H1 (cell line): ENCODE data around the gene L3MBTL4. TPM values are rescaled to one million over a fixed set of nuclear protein-coding genes. Genes with fewer than 3 reads are reported as not detected.

Experiments
- CTCF ChIA-PET: fragments of 300-600 bp; sonication (Branson Sonifier 250); formaldehyde crosslinking; loops from one replicate; lab custom pipeline; 2021; ENCODE audit not compliant: partially characterized antibody; lab: Charles Lee
- POLR2A ChIA-PET: fragments of 300-600 bp; sonication (Branson Sonifier 250); formaldehyde crosslinking; loops from one replicate; lab custom pipeline; 2021; ENCODE audit warnings: inconsistent platforms; ENCODE audit not compliant: partially characterized antibody; lab: Charles Lee
- DNase-seq, 2 experiments: peaks; one replicate each; pipeline versions ENCODE4 v3.0.0 to v3.0.0-alpha.2; 2010 to 2022; ENCODE audit warnings: low spot score in 2 of 2, low read depth in 1 of 2, mixed read lengths in 1 of 2
- FAIRE-seq: peaks from 2 replicates; lab custom pipeline; 2011; peaks lifted over from hg19 to GRCh38; lab: Jason Lieb, UNC
- H2AFZ ChIP-seq: 2 replicates; pipeline ENCODE4 v1.8.1; 2012; ENCODE audit warnings: low read length, inconsistent platforms
- H2AK5ac ChIP-seq: 2 replicates; pipeline ENCODE4 v1.6.1; 2013; ENCODE audit warnings: low read depth, low read length
- H2BK120ac ChIP-seq: replicated peaks from 2 replicates; pipeline ENCODE3; 2013; ENCODE audit warnings: low read depth, low read length, inconsistent platforms
- H2BK12ac ChIP-seq: 2 replicates; pipeline ENCODE4 v1.6.1; 2013; ENCODE audit warnings: low read depth, low read length
- H2BK15ac ChIP-seq: 2 replicates; pipeline ENCODE4 v1.6.1; 2013; ENCODE audit warnings: low read length
- H2BK20ac ChIP-seq: 2 replicates; pipeline ENCODE4 v1.6.1; 2013; ENCODE audit warnings: low read length
- H2BK5ac ChIP-seq: 2 replicates; pipeline ENCODE4 v1.6.1; 2013; ENCODE audit warnings: low read depth, low read length
- H3K14ac ChIP-seq: 2 replicates; pipeline ENCODE4 v1.6.1; 2013; ENCODE audit warnings: inconsistent platforms; ENCODE audit not compliant: insufficient read length
- H3K18ac ChIP-seq: 2 replicates; pipeline ENCODE4 v1.6.1; 2013; ENCODE audit warnings: low read length; ENCODE audit errors: extremely low read depth
- H3K23ac ChIP-seq: 2 replicates; pipeline ENCODE4 v1.6.1; 2013; ENCODE audit warnings: inconsistent platforms; ENCODE audit not compliant: insufficient read length
- H3K23me2 ChIP-seq: 2 replicates; pipeline ENCODE4 v1.6.1; 2013; ENCODE audit warnings: low read depth, low read length
- H3K27ac ChIP-seq: 2 replicates; pipeline ENCODE4 v1.6.1; 2011; ENCODE audit warnings: low read depth, low read length, inconsistent platforms
- H3K27me3 ChIP-seq, 4 experiments: replicated peaks in 1 of 4; 1 replicate in 1 of 4; 2 replicates in 3 of 4; pipeline versions ENCODE4 v1.6.1 to v1.8.1; 2011 to 2013; ENCODE audit warnings: low read length in 3 of 4, mild to moderate bottlenecking in 3 of 4, inconsistent platforms in 2 of 4, mixed read lengths in 2 of 4, moderate library complexity in 1 of 4; ENCODE audit not compliant: control insufficient read depth in 3 of 4, insufficient read depth in 3 of 4; ENCODE audit errors: extremely low read depth in 1 of 4
- H3K36me3 ChIP-seq, 4 experiments: 2 replicates each; pipeline versions ENCODE4 v1.6.1 to v1.8.1; 2011 to 2013; ENCODE audit warnings: mild to moderate bottlenecking in 4 of 4, low read length in 3 of 4, moderate library complexity in 2 of 4, control low read depth in 1 of 4, inconsistent platforms in 1 of 4; ENCODE audit not compliant: insufficient read depth in 4 of 4, control insufficient read depth in 2 of 4
- H3K4ac ChIP-seq: replicated peaks from 2 replicates; pipeline ENCODE3; 2013; ENCODE audit warnings: low read length, low read depth, mixed read lengths, inconsistent platforms; ENCODE audit not compliant: insufficient read length
- H3K4me1 ChIP-seq, 4 experiments: replicated peaks in 1 of 4; 1 replicate in 1 of 4; 2 replicates in 3 of 4; pipeline versions ENCODE4 v1.6.1 to v1.8.1; 2011 to 2013; ENCODE audit warnings: low read length in 3 of 4, inconsistent platforms in 2 of 4, mixed read lengths in 1 of 4; ENCODE audit not compliant: insufficient read depth in 4 of 4, control insufficient read depth in 3 of 4
- H3K4me2 ChIP-seq, 2 experiments: 2 replicates each; pipeline versions ENCODE4 v1.6.1 to v1.8.1; 2011 to 2013; ENCODE audit warnings: low read depth in 2 of 2, low read length in 2 of 2, control low read depth in 1 of 2, inconsistent platforms in 1 of 2, mild to moderate bottlenecking in 1 of 2; ENCODE audit not compliant: insufficient read depth in 1 of 2
- H3K4me3 ChIP-seq, 4 experiments: fragments of 200-600, 300-600 bp in 1 of 4; sonication (generic), shearing (Covaris generic), sonication (Bioruptor Twin) in 1 of 4; 2 replicates each; pipeline versions ENCODE4 v1.5.1 to v1.8.1; 2011 to 2016; ENCODE audit warnings: low read length in 4 of 4, low read depth in 3 of 4, control low read depth in 2 of 4, inconsistent platforms in 2 of 4, mild to moderate bottlenecking in 2 of 4, mixed read lengths in 1 of 4, moderate library complexity in 1 of 4; ENCODE audit not compliant: insufficient read depth in 2 of 4; ENCODE audit errors: extremely low read depth in 1 of 4
- H3K56ac ChIP-seq: replicated peaks from 2 replicates; pipeline ENCODE3; 2013; ENCODE audit warnings: low read depth, mild to moderate bottlenecking, mixed read lengths, low read length, inconsistent platforms; ENCODE audit not compliant: insufficient read length
- H3K79me1 ChIP-seq: 2 replicates; pipeline ENCODE4 v1.6.1; 2013; ENCODE audit warnings: low read depth, low read length, control low read depth
- H3K79me2 ChIP-seq, 2 experiments: 2 replicates each; pipeline versions ENCODE4 v1.6.1 to v1.8.1; 2012 to 2013; ENCODE audit warnings: low read length in 2 of 2, mild to moderate bottlenecking in 2 of 2, inconsistent platforms in 1 of 2; ENCODE audit not compliant: insufficient read depth in 2 of 2, control insufficient read depth in 1 of 2
- H3K9ac ChIP-seq, 4 experiments: replicated peaks in 1 of 4; 1 replicate in 1 of 4; 2 replicates in 3 of 4; pipeline versions ENCODE4 v1.6.1 to v1.8.1; 2011 to 2013; ENCODE audit warnings: low read depth in 3 of 4, low read length in 3 of 4, control low read depth in 2 of 4, mild to moderate bottlenecking in 2 of 4, moderate library complexity in 2 of 4, inconsistent platforms in 1 of 4; ENCODE audit errors: extremely low read depth in 1 of 4
- H3K9me3 ChIP-seq, 2 experiments: 2 replicates each; pipeline versions ENCODE4 v1.6.1 to v1.8.1; 2012 to 2013; ENCODE audit warnings: mild to moderate bottlenecking in 2 of 2, moderate library complexity in 2 of 2, control low read depth in 1 of 2, inconsistent platforms in 1 of 2, low read depth in 1 of 2, low read length in 1 of 2, mixed read lengths in 1 of 2; ENCODE audit not compliant: insufficient read depth in 2 of 2
- H4K20me1 ChIP-seq, 2 experiments: replicated peaks in 1 of 2; 2 replicates each; pipeline versions ENCODE3 to v1.8.1; 2011 to 2013; ENCODE audit warnings: inconsistent platforms in 2 of 2, low read length in 2 of 2, mild to moderate bottlenecking in 1 of 2; ENCODE audit not compliant: insufficient read depth in 2 of 2, control insufficient read depth in 1 of 2
- H4K5ac ChIP-seq: 2 replicates; pipeline ENCODE4 v1.6.1; 2013; ENCODE audit warnings: low read length, low read depth, mixed read lengths, inconsistent platforms; ENCODE audit not compliant: insufficient read length
- H4K8ac ChIP-seq: 2 replicates; pipeline ENCODE4 v1.8.0; 2013; ENCODE audit warnings: mild to moderate bottlenecking, moderate library complexity, low read length, inconsistent platforms; ENCODE audit not compliant: insufficient read depth; ENCODE audit errors: extremely low read depth
- H4K91ac ChIP-seq: replicated peaks from 2 replicates; pipeline ENCODE3; 2013; ENCODE audit warnings: low read length, mixed read lengths, inconsistent platforms; ENCODE audit not compliant: insufficient read length
- BCL11A ChIP-seq, 2 experiments: IDR thresholded peaks; one replicate each; pipeline ENCODE4 v1.6.1; 2011; ENCODE audit warnings: low read depth in 2 of 2, low read length in 2 of 2, mild to moderate bottlenecking in 2 of 2
- CHD1 ChIP-seq: IDR thresholded peaks from 2 replicates; pipeline ENCODE4 v1.6.1; 2012; ENCODE audit warnings: low read depth, low read length, improper control_type of control experiment
- CHD2 ChIP-seq: IDR thresholded peaks from 2 replicates; pipeline ENCODE4 v1.6.1; 2012; ENCODE audit warnings: low read length, improper control_type of control experiment
- E2F6 ChIP-seq: IDR thresholded peaks from 2 replicates; pipeline ENCODE4 v1.6.1; 2012; ENCODE audit warnings: inconsistent platforms
- EZH2 ChIP-seq: fragments of 200-600 bp; sonication (generic); IDR thresholded peaks from 2 replicates; pipeline ENCODE4 v1.7.1; 2012; ENCODE audit warnings: low read depth, mild to moderate bottlenecking, moderate library complexity, low read length, inconsistent platforms; ENCODE audit not compliant: severe bottlenecking
- FOSL1 ChIP-seq: IDR thresholded peaks from 2 replicates; pipeline ENCODE4 v1.6.1; 2011; ENCODE audit warnings: mild to moderate bottlenecking, low read depth, low read length, moderate library complexity; ENCODE audit not compliant: insufficient read depth
- GABPA ChIP-seq: IDR thresholded peaks from 2 replicates; pipeline ENCODE4 v1.6.1; 2011; ENCODE audit warnings: mild to moderate bottlenecking, low read length, moderate library complexity, borderline replicate concordance; ENCODE audit not compliant: insufficient read depth
- GTF2F1 ChIP-seq: IDR thresholded peaks from 2 replicates; pipeline ENCODE4 v1.6.1; 2012; ENCODE audit warnings: low read depth, low read length, improper control_type of control experiment, borderline replicate concordance
- HDAC6 ChIP-seq: IDR thresholded peaks from one replicate; pipeline ENCODE4 v1.7.1; 2012; ENCODE audit warnings: low read depth, mild to moderate bottlenecking, inconsistent platforms, low read length, moderate library complexity
- POU5F1 ChIP-seq: IDR thresholded peaks from 2 replicates; pipeline ENCODE4 v1.6.1; 2011; ENCODE audit warnings: low read depth, mild to moderate bottlenecking, low read length, moderate library complexity
- SP2 ChIP-seq: IDR thresholded peaks from 2 replicates; pipeline ENCODE4 v1.6.1; 2012; ENCODE audit warnings: mild to moderate bottlenecking, low read length, inconsistent platforms
- USF2 ChIP-seq: IDR thresholded peaks from 2 replicates; pipeline ENCODE4 v1.6.1; 2011; ENCODE audit warnings: low read length, improper control_type of control experiment
- YY1 ChIP-seq: IDR thresholded peaks from 2 replicates; pipeline ENCODE4 v1.6.1; 2011; ENCODE audit warnings: low read depth, mild to moderate bottlenecking, low read length
- WGBS, 2 experiments: shearing (Covaris generic) in 1 of 2; methylation state at CpG; one replicate each; pipeline versions ENCODE4 v1.1.6 to v1.1.7; 2013 to 2015; ENCODE audit warnings: low lambda C conversion rate in 2 of 2, mixed read lengths in 2 of 2, inconsistent platforms in 1 of 2, low coverage in 1 of 2, missing lambda C conversion rate in 1 of 2; ENCODE audit not compliant: insufficient replicate concordance in 2 of 2, insufficient coverage in 1 of 2, insufficient read length in 1 of 2; ENCODE audit errors: extremely low coverage in 1 of 2, missing lambda C conversion rate in 1 of 2; 5-methylcytosine and 5-hydroxymethylcytosine counted together
- polyA plus RNA-seq, 7 experiments: library from polyadenylated mRNA; depleted of rRNA in 3 of 7; stranded (reverse) in 5 of 7; unstranded in 2 of 7; fragments of >200 nt in 5 of 7; fragments of 200-250 nt in 2 of 7; gene quantifications; 1 replicate in 5 of 7; 2 replicates in 1 of 7; 4 replicates in 1 of 7; pipeline versions ENCODE4 v1.2.1 to v1.2.3, GENCODE V29; 2011 to 2013; ENCODE audit warnings: missing spikeins in 2 of 7, mixed read lengths in 2 of 7
- total RNA-seq: library from RNA; stranded (reverse); fragmentation: NEBNext Ultra II Directional; extraction: Animal tissue kit (Norgen Biotek cat#: 25700); gene quantifications from 2 replicates; pipeline ENCODE4 v1.2.1, GENCODE V29; 2021

Gene L3MBTL4
- total and polyA plus RNA-seq, 2 of the 8 experiments (the other 6 are each of a cell fraction or from before 2014, with no cell fraction given), result 1.0 to 2.1 TPM

- Histone ChIP-seq H2AK5ac (no peak overlapping the region), H3K4me1 (no peaks in the 10 kb centered on the region; a peak in 1 of 7 replicates), H3K14ac (no peak overlapping the region), H3K79me2 (no peaks in the 10 kb centered on the region), H3K23ac (no peak overlapping the region), H3K79me1 (no peaks in the 10 kb centered on the region), H3K27ac (no peak overlapping the region), H3K56ac (no peak overlapping the region), H3K27me3 (no peaks in the 10 kb centered on the region), H3K23me2 (peaks cover 1% of the 10 kb centered on the region; the same call in 1 of the 2 replicates), H4K5ac (no peak overlapping the region), H3K4me2 (no peak overlapping the region), H3K4me3 (no peak overlapping the region), H2BK20ac (no peak overlapping the region), H4K20me1 (no peaks in the 10 kb centered on the region), H2BK15ac (no peak overlapping the region), H4K91ac (no peak overlapping the region), H2BK12ac (no peak overlapping the region), H2BK120ac (no peak overlapping the region), H2BK5ac (no peak overlapping the region), H3K4ac (no peak overlapping the region), H2AFZ (no peak overlapping the region), H4K8ac (no peak overlapping the region), H3K9me3 (peaks cover 12 to 13% of the 10 kb centered on the region in 2 experiments), H3K36me3 (no peaks in the 10 kb centered on the region; a peak in 2 of 8 replicates), H3K18ac (no peak overlapping the region), H3K9ac (no peak overlapping the region)
- WGBS, 2 experiments, result 87% methylated on average over 3 of the region's 3 CpGs; no CpG with 5 or more reads in 1 of the 2 experiments
- ChIA-PET CTCF (interaction anchor here (1.2 to 1.5 kb wide), 2 partner anchors 11 to 60 kb away, joined by 4 read pairs; no protein-coding TSS in a partner anchor), POLR2A (no interaction called here)
- no peak for FAIRE-seq
- no peak for DNase-seq
- no peak for TF ChIP-seq SP2
- no peak for TF ChIP-seq YY1
- no peak for TF ChIP-seq HDAC6
- TF ChIP-seq BCL11A (IDR thresholded peaks at IDR 0.05; ENCODE audit: low read depth in 2 of 2, low read length in 2 of 2), result no peak
- TF ChIP-seq CHD2, result no peak
- TF ChIP-seq EZH2, result no peak
- TF ChIP-seq FOSL1, result no peak
- TF ChIP-seq GTF2F1, result no peak
- no peak for TF ChIP-seq CHD1
- TF ChIP-seq USF2, result no peak
- TF ChIP-seq GABPA, result no peak
- no peak for TF ChIP-seq E2F6
- no peak for TF ChIP-seq POU5F1
These were observed 255.8 kb downstream of the L3MBTL4 start for GRCh38 chr18:6158958-6159357.
